GM18499 (cell line): ENCODE results near the gene ADPRHL1.

Source experiments
- ATAC-seq: cut with Tn5 transposase; IDR thresholded peaks from one replicate; pipeline ENCODE4 v1.9.1; 2021; ENCODE audit warnings: moderate number of reproducible peaks; ENCODE audit not compliant: insufficient read depth, unreplicated experiment

The ADPRHL1 gene

DNA sequence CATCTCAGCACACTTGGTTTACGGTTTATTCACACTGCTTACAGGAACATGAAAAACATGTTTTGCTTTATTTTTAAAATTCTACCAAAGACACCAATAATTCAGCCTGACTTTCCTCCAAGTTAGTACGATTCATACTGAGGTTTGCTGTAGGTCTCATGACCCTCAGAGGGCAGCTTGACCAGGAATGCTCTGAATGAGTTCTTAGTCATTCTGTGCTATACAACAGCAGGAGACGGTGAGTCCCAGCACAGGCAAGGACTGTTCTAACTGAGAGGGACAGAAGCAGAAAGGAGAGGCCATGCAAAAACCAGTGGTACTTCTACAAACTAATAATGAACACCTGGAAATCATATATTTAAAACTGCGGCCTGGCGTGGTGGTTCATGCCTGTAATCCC is 95.8 kb downstream of the ADPRHL1 start:
- ATAC-seq, result no peak

DNA sequence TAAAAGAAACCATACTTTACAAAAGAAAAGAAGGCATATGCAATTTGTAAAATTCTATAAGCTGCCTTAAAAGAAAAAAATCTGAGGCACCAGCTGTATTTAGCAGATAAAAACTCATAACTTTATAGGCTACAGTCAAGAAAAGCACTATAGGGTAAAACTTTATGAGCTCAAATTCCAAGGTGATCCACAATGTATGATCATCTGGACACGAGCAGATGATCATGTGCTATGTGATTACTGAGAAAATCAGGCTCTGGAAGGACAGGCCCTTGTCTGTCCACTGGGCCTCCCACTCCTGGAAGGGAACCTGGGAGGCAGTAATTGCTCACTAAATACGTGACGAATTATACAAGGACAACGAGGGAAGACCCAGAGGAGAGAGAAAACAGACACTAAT is 96.7 kb downstream of the ADPRHL1 start:
- no peak for ATAC-seq

DNA sequence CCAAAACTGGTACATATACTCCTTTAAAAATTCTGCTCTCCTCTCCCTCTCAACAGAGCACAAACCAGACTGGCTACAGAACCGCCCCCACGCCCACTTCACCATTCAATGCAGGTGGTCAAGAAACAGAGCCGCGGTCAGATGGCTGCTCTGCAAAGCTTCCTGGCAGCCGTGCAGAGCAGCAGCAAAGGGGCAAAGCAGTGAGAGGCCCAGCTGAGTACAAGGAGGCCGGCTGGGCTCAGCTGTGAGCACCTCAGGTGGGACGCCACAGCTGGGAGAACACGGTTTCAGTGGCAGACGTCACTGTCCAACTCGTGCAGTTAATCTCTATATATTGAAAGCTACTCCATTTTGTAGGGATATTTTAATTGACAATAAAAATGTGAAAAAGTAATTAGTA is 97.7 kb downstream of the ADPRHL1 start:
- ATAC-seq, result no peak

DNA sequence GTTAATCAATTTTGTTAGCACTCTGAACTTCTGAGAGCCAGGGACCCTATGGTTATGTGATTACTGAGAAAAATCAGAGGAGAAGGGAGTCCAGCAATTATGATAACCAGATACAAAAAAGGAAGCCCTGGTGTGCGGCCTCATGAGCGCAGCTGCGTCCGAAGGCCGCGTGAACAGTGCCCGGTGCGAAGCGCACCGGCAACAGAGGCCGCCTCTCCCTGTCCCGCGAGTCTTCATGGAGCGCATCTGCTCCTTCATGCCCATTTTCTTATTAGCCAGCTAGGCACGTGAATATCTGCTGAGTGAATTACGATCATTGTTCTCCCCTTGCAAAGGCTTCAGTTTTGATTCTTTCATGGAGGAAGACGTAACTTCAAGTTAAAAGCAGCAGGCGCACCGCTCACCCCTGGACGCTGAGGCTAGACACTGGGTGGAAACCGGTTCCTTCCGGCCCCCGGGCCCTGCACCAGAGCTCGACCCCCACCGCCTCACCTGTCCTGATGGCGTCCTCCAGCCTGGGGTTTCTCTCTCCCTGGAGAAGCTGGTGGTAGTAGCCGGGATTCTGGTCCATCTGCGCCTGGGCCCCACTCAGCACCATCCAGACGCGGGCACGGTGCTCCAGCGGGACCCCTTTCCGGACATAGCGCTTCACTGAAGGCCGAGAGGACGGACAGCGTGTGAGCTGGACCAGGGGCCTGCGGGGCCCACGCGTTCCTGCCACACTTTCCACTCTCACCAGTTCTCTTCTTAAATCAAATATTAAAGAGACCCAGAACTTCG is 98.3 kb downstream of the ADPRHL1 start:
- no peak for ATAC-seq

DNA sequence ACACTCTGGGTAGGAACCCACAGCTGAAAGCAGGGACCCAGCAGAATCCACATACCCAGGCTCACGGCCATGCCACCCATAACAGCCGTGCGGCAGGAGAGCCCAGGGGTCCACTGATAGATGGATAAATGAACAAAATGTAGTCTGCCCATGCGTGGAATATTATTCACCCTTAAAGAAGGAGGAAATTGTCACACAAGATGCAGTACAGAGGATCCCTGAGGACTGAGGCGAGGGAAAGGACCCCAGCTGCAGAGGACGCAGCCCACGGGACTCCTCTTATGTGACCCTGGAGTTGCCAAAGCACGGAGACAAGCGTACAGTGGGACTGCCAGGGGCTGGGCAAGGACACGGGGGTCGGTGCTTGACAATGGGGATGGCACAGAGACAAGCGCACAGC is 100.0 kb downstream of the ADPRHL1 start:
- ATAC-seq, result no peak

DNA sequence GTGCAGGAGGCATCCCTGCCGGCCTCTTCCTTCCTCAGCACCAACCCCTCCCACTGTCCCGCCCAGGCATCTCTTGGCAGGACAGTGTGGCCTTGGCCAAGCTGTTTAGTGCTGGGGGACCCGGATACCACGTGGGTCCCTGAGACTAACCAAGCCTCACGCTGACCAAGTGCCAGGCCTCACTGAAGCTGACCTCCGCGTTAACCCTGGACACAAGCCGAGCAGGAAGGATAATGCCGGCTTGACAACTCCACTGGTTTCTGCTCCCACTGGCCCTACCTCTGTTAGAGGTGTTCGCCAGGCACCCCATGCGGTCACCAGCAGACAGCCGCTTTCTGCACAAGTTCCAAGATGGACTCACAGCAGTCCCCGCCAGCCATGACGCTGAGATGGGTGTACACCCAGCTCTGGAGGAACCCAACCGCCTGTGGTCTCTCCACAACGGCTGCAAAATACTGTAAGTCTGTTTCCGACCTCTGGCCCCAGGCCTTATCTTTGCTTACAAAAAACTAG is 101.7 kb downstream of the ADPRHL1 start:
- no peak for ATAC-seq

DNA sequence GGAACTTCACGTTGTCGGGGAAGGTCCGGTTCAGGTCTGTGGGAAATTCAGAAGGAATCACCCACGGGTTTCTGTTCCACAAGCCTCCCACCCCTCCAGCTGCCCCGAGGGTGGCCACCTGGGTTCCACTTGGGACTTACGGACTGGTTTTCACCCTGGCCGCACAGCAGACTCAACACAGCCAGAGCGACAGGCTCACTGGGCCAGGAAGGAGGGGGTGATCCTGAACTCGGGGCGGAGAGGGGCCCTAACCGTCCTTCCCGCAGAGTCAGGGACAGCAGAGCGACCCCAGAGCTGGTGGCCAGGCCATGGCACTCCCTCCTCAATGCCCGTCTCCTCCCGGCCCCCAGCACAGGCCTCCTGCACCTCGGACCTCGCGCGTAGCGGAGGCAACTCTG is 102.4 kb downstream of the ADPRHL1 start:
- no peak for ATAC-seq

DNA sequence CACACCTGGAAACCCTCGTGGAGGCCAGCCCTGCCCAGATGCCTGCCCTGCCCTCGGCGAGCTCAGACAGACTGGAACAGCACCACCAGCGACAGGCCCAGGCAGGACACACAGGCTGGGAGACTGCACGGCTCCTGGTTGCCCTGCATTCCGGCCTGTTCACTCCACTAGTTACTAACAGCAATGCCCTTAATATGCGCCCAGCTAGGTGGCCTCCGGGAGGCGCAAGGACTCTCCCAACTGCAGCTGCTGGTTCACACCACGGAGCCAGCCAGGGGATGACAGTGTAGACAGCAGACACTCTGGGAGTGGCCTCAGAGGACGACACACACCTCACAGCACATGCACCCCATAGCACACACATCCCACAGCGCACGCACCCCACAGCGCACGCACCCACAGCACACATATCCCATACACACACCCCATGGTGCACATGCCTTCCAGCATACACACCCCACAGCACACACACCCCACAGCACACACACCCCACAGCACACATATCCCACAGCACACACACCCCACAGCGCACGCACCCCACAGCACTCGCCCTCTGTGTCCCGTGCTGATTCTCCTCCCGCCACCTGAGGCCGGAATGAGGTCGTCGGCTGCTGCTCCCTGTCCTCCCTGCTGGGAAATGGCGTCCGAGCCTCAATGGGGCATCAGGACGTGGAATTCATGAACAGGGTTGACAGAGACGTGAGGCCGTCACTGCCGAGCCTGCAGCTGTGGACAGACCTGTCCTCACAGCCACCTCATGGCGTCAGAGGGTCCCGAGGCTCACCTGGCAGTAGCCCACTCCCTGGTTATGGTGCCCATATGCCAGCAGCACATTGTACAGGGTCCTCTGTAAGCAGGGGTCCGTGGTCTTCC is 103.0 kb downstream of the ADPRHL1 start:
- ATAC-seq, result no peak
